Measurements from ENCODE around the gene CYP1A2. TPM values are rescaled to one million over a fixed set of nuclear protein-coding genes. Genes with fewer than 3 reads are reported as not detected.

CYP1A2 gene
- total and polyA plus RNA-seq, 2 of the 13 experiments (the other 11 are each of a cell fraction or from before 2014, with no cell fraction given), result 0.07 TPM; not detected in 1

- TF ChIP-seq KLF16 (CRISPR knock-in tag; IDR thresholded peaks at IDR 0.05), result no peak
- TF ChIP-seq THRA (CRISPR knock-in tag; IDR thresholded peaks at IDR 0.05; ENCODE audit: borderline replicate concordance), result no peak; the same call in 1 of the 2 replicates
- no peak for TF ChIP-seq TOPORS (CRISPR knock-in tag; IDR thresholded peaks at IDR 0.05)
- TF ChIP-seq GTF3A (CRISPR knock-in tag; conservative IDR thresholded peaks at IDR 0.05), result no peak
- TF ChIP-seq GTF2F1 (IDR thresholded peaks at IDR 0.05; ENCODE audit: low read length), result no peak
- TF ChIP-seq ZNF569 (CRISPR knock-in tag; IDR thresholded peaks at IDR 0.05; ENCODE audit: borderline replicate concordance), result no peak
- TF ChIP-seq ATF7-NPFF (CRISPR knock-in tag; IDR thresholded peaks at IDR 0.05; ENCODE audit: low read depth), result no peak
- no peak for TF ChIP-seq JUN (CRISPR knock-in tag; IDR thresholded peaks at IDR 0.05)
- TF ChIP-seq NFIB (CRISPR knock-in tag; IDR thresholded peaks at IDR 0.05; ENCODE audit: borderline replicate concordance), result 0 out of 2 replicates have a peak, but pooled peaks have one; percentile 35
- no peak for TF ChIP-seq ZNF329 (CRISPR knock-in tag; IDR thresholded peaks at IDR 0.05; ENCODE audit: low read depth)
- TF ChIP-seq NR3C1 (CRISPR knock-in tag; IDR thresholded peaks at IDR 0.05), result no peak
- TF ChIP-seq XBP1 (CRISPR knock-in tag; IDR thresholded peaks at IDR 0.05), result no peak
- no peak for TF ChIP-seq ZNF446 (CRISPR knock-in tag; IDR thresholded peaks at IDR 0.05)
- TF ChIP-seq GLI4 (CRISPR knock-in tag; IDR thresholded peaks at IDR 0.05; ENCODE audit: borderline replicate concordance), result no peak
- no peak for TF ChIP-seq ZNF280B (CRISPR knock-in tag; IDR thresholded peaks at IDR 0.05; ENCODE audit: borderline replicate concordance)
- TF ChIP-seq ZNF597 (CRISPR knock-in tag; IDR thresholded peaks at IDR 0.05), result no peak
- TF ChIP-seq ETV6 (CRISPR knock-in tag; conservative IDR thresholded peaks at IDR 0.05), result no peak
- TF ChIP-seq, protein P1, sequence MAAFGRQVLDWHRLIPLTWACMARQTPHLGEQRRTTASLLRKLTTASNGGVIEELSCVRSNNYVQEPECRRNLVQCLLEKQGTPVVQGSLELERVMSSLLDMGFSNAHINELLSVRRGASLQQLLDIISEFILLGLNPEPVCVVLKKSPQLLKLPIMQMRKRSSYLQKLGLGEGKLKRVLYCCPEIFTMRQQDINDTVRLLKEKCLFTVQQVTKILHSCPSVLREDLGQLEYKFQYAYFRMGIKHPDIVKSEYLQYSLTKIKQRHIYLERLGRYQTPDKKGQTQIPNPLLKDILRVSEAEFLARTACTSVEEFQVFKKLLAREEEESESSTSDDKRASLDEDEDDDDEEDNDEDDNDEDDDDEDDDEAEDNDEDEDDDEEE (CRISPR knock-in tag; IDR thresholded peaks at IDR 0.05), result no peak
- no peak for TF ChIP-seq PRMT3 (CRISPR knock-in tag; IDR thresholded peaks at IDR 0.05; ENCODE audit: borderline replicate concordance, low read depth)
- TF ChIP-seq CREM (IDR thresholded peaks at IDR 0.05), result no peak
- TF ChIP-seq CREM (CRISPR knock-in tag; IDR thresholded peaks at IDR 0.05), result no peak
- 0 out of 2 replicates have a peak, but pooled peaks have one; percentile 27 for TF ChIP-seq TARDBP (CRISPR knock-in tag; IDR thresholded peaks at IDR 0.05)
- no peak for TF ChIP-seq ZNF749 (CRISPR knock-in tag; IDR thresholded peaks at IDR 0.05; ENCODE audit: borderline replicate concordance)
- TF ChIP-seq MBD4 (IDR thresholded peaks at IDR 0.05; ENCODE audit: borderline replicate concordance, low read length), result no peak
- no peak for TF ChIP-seq FOXP1 (IDR thresholded peaks at IDR 0.05)
- no peak for TF ChIP-seq FOXP1 (CRISPR knock-in tag; IDR thresholded peaks at IDR 0.05)
These were observed 51.4 kb downstream of the CYP1A2 start (continued) for GRCh38 chr15:74799856-74800558.
